Subcutaneous abdominal adipose tissue (tissue), 5 donors: Measurements from ENCODE around the gene IL23R.

Experiments
- H3K27ac ChIP-seq: one replicate; pipeline ENCODE4 v1.7.0; 2013; ENCODE audit warnings: low read depth, mild to moderate bottlenecking, inconsistent platforms, low read length, moderate library complexity
- H3K27me3 ChIP-seq, 5 donors: one replicate each; pipeline ENCODE4 v1.7.0; 2013; ENCODE audit warnings: low read length in 5 of 5, inconsistent platforms in 1 of 5; ENCODE audit not compliant: control insufficient read depth in 5 of 5, insufficient read depth in 4 of 5
- H3K36me3 ChIP-seq, 5 donors: one replicate each; pipeline ENCODE4 v1.7.0; 2013; ENCODE audit warnings: low read length in 5 of 5; ENCODE audit not compliant: control insufficient read depth in 5 of 5, insufficient read depth in 5 of 5
- H3K4me1 ChIP-seq, 5 donors: one replicate each; pipeline ENCODE4 v1.7.0; 2013; ENCODE audit warnings: low read length in 5 of 5, mild to moderate bottlenecking in 3 of 5, moderate library complexity in 1 of 5; ENCODE audit not compliant: control insufficient read depth in 5 of 5, insufficient read depth in 5 of 5
- H3K4me3 ChIP-seq, 5 donors: one replicate each; pipeline ENCODE4 v1.7.0; 2013; ENCODE audit warnings: low read length in 5 of 5, low read depth in 1 of 5
- H3K9ac ChIP-seq, 5 donors: one replicate each; pipeline ENCODE4 v1.7.0; 2013; ENCODE audit warnings: low read length in 5 of 5, mild to moderate bottlenecking in 4 of 5, moderate library complexity in 3 of 5
- H3K9me3 ChIP-seq, 5 donors: one replicate each; pipeline ENCODE4 v1.7.0; 2013; ENCODE audit warnings: low read length in 5 of 5; ENCODE audit not compliant: control insufficient read depth in 5 of 5
- donor health status: healthy.
- donor health status: healthy.
- donor health status: healthy.
- donor health status: healthy.
- donor health status: healthy.

IL23R gene

GRCh38 chr1:67308136-67308535 is 141.9 kb downstream of the IL23R start:
- peaks cover 0 to 16% (median 7%) of the 10 kb centered on the region in 5 donors for H3K4me1 ChIP-seq
- peaks cover 0 to 16% (median 9%) of the 10 kb centered on the region in 5 donors for H3K27me3 ChIP-seq
- H3K9me3 ChIP-seq = no peaks in the 10 kb centered on the region
- H3K27ac ChIP-seq = no peak overlapping the region
- H3K9ac ChIP-seq = peak overlapping the region in 2 of 5 donors; percentile 10 to 39
- peak overlapping the region; percentile 37 to 68 (median 60) for H3K4me3 ChIP-seq
- H3K36me3 ChIP-seq = no peaks in the 10 kb centered on the region
